Stimulated activated CD8-positive, alpha-beta memory T cell treated with anti-CD3 and anti-CD28 coated beads, Interleukin-7, amount 100 ng/mL, for 48 hours (primary cell): Measurements from ENCODE around the gene PRAMEF13.
"Not testable (repeated sequence)": the region's sequence is repeated elsewhere in the genome, so short reads cannot be mapped to it uniquely, and the experiment has no call there.

Source experiments
- DNase-seq, 2 donors: peaks; one replicate each; pipeline ENCODE4 v3.0.0-alpha.2; 2020; ENCODE audit warnings: low read depth in 1 of 2; ENCODE audit errors: extremely low read depth in 1 of 2

Gene PRAMEF13, protein sequence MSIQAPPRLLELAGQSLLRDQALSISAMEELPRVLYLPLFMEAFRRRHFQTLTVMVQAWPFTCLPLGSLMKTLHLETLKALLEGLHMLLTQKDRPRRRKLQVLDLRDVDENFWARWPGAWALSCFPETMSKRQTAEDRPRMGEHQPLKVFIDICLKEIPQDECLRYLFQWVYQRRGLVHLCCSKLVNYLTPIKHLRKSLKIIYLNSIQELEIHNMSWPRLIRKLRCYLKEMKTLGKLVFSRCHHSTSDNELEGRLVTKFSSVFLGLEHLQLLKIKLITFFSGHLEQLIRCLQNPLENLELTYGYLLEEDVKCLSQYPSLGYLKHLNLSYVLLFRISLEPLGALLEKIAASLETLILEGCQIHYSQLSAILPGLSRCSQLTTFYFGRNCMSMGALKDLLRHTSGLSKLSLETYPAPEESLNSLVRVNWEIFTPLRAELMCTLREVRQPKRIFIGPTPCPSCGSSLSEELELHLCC

DNA sequence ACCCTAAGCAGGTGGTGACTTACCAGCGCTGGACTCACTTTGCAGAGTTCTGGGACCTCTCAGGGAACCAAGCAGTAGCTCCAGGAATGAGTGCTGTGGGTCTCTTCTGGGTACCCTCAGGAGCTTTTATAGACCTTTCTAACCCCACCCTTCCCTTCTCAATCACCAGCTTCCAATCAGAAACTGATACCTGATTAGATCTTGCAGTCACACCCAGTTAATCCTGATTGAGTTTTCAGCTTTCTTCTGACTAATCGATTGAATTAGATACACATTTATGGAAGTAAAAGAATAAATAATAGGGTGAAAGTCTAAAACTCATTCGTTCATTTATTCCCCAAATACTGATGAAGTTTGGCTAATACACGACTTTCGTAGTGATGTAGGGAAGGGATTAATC lies at the start of gene PRAMEF13:
Gene PRAMEF13 (minus strand): TSS at position 101 of the 400 bp plus-strand sequence. CDS start 1,820 bp downstream, outside the sequence.
- DNase-seq, result not testable (repeated sequence)

DNA sequence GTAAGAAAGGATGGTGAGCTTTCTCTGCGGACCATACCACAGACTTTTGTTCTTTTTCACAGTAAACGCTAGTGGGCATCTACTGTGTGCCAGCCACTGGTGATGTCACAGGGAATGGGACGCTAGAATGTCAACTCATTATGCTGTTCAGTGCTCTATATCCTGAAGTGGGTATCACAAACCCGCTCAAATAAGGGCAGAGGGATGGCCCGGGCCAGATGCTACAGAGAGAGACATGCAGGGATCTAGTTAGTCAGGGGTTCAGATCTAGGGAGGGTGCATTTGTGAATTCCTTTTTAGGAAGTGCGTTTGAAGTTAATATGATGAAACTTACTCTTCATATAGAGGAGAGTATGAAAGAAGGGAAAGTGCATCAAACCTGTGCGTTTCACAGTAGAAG lies 45.9 kb upstream of the PRAMEF13 start:
- DNase-seq, result not testable (repeated sequence)

DNA sequence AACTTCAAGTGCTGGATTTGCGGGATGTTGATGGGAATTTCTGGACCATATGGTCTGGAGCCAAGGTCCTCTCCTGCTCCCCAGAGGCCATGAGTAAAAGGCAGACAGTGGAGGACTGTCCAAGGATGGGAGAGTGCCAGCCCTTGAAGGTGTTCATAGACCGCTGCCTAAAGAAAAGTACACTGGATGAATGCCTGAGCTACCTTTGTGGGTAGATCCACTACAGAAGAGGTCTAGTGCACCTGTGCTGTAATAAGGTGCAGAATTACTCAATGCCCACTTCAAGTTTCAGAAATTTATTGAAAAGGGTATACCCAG lies 45.3 kb upstream of the PRAMEF13 start:
- DNase-seq, result not testable (repeated sequence)

DNA sequence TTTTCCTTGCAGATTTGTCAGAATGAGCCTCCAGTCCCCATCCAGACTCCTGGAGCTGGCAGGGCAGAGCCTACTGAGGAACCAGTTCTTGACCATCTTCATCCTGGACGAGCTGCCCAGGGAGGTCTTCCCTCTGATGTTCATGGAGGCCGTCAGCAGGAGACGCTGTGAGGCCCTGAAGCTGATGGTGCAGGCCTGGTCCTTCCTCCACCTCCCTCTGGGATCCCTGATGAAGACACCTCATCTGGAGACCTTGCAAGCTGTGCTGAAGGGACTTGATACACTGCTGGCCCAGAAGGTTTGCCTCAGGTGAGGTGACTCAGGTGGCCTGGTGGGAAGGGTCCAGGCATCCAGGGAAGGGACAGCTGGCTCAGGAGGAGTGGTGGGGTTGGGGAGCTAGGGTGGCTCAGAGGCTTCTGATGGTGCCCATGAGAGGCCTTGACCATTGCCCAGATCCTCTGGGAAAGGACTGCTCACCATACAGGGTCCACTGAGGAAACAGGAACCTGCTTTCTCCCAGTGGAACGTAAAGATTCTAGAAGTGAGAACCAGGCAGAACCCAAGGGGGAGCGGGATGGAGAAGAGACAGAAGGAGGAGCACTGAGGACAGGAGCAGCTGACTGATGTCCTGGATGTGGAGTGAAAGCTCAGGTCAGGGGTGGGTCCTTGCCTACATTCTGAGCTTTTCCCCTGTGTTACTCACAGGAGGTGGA lies 44.8 kb upstream of the PRAMEF13 start:
- DNase-seq, result not testable (repeated sequence)

DNA sequence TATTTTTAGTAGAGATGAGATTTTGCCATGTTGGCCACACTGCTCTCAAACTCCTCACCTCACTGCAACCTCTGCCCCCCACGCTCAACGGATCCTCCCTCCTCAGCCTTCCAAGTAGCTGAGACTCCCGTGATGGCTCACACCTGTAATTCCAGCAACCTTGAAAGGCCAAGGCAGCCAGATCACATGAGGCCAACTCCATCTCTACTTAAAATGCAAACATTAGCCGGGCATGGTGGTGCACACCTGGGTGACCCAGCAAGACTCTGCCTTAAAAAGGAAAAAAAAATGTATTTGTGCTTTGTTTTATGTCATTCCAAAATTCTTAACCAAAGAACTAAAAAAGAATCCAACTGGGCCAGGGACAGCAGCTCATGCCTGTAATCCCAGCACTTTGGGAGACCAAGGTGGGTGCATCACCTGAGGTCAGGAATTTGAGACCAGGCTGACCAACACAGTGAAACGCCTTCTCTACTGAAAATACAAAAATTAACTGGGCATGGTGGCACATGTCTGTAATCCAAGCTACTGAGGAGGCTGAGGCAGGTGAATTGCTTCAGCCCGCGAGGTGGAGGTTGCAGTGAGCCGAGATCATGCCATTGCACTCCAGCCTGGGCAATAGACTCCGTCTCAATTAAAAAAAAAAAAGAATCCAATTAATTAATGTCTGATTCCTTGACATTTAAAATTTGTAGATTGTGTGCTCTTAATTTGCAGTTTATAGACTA lies 42.5 kb upstream of the PRAMEF13 start:
- DNase-seq, result not testable (repeated sequence)

DNA sequence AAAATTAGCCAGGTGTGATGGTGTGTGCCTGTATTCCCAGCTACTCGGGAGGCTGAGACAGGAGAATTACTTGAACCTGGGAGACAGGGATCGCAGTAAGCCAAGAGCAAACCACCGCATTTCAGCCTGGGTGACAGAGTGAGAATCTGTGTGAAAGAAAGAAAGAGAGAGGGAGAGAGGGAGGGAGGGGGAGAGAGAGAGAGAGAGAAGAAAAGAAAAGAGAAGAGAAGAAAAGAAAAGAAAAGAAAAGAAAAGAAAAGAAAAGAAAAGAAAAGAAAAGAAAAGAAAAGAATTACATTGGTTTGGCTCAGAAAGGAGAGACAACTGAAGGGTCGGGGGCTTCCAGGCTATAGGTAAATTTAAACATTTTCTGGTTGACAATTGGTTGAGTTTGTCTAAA lies 38.4 kb upstream of the PRAMEF13 start:
- DNase-seq, result not testable (repeated sequence)

DNA sequence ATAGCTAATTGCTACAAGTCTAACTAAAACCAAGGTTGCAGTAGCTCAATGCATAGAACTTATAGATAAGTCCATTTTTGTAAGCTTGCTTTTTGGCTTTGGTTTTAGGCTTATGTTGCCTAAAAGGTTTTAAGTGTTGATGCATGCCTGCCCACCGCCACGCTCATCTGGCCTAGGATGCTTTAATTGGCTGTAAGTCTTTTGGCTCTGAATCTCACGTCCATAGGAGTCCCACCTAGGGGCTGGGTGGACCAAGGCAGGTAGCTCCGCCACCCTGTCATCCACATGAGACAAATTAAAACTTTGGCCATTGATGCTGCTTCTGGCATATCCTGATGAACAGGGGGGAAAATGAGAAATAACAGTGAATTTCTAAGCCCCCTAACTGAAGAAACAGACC lies 36.4 kb upstream of the PRAMEF13 start:
- not testable (repeated sequence) for DNase-seq

DNA sequence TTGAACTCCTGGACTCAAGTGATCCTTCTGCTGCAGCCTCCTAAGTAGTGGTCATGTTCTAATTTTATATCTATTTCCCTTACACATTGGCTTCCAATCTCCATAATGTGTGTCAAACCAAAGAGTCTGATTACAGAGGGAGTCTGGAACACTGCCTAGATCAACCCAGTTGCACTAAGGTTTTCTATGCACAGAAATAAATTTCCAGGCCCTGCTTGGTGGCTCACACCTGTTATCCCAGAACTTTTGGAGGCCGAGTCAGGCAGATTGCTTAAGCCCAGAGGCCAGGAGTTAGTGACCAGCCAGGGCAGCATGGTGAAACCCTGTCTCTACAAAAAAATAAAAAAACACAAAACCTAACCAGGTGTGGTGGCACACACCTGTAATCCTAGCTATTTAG lies 32.8 kb upstream of the PRAMEF13 start:
- DNase-seq, result not testable (repeated sequence)

DNA sequence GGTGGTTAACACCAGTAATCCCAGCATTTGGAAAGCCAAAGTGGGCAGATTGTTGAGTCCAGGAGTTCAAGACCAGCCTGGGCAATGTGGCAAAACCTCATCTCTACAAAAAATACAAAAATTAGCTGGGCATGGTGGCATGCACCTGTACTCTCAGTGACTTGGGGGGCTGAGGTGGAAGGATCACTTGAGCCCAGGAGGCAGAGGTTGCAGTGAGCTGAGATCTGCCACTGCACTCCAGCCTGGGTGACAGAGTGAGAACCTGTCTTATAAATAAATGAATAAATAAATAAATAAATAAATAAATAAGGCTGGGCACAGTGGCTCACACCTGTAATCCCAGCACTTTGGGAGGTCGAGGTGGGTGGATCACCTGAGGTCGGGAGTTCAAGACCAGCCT lies 30.8 kb upstream of the PRAMEF13 start:
- DNase-seq, result not testable (repeated sequence)

DNA sequence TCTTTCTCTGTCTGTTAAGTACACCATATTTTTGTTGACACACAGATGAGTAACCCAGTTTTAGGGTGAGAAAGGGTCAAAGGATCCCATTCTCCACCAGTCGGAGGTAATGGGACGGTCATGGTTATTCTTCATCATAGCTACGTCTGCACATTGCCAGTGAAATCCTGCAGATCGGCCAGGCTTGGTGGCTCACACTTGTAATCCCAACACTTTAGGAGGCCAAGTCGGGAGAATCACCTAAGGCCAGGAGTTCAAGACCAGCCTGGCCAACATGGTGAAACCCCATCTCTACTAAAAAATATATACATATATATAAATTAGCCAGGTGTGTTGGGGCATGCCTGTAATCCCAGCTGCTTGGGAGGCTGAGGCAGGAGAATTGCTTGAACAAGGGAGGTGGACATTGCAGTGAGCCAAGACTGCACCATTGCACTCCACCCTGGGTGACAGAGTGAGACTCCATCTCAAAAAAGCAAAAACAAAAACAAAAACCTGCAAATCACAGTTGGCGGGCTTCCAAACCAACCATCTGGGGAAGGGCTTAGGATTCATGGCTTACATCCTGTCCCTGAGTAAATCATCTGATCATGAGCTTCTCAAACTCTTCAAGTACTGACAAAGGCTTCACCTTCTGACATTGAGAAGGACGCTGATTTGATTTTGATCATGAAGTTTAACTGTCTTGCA lies 30.0 kb upstream of the PRAMEF13 start:
- not testable (repeated sequence) for DNase-seq

DNA sequence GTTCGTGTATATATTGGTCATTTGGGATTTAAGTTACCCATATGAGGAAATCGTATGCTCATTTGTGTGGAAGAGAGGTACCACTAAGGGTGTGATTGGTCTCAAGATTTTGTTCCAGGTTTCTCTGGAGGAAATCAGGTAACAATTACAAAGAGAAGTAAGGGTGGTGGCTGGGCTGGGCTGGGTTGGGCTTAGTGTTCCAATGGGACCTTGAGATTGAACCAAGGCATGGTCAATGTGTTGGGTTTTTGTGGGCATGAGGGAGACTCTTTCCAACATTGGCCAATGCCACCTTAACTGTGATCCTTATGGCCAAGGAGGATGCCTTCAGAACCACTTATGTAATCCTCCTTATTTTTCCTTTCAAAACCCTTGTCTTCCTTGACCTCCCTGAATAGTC lies 29.4 kb upstream of the PRAMEF13 start:
- DNase-seq, result not testable (repeated sequence)

DNA sequence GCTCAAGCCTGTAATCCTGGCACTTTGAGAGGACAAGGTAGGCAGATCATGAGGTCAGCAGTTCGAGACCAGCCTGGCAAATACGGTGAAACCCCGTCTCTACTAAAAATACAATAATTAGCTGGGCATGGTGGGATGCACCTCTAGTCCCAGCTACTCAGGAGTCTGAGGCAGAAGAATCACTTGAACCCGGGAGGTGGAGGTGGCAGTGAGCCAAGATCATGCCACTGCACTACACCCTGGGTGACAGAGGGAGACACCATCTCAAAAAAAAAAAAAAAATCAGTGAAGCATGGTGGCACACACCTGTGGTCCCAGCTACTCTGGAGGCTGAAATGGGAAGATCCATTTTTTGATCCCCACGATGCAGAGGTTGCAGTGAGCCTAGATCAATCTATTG lies 28.9 kb upstream of the PRAMEF13 start:
- not testable (repeated sequence) for DNase-seq

DNA sequence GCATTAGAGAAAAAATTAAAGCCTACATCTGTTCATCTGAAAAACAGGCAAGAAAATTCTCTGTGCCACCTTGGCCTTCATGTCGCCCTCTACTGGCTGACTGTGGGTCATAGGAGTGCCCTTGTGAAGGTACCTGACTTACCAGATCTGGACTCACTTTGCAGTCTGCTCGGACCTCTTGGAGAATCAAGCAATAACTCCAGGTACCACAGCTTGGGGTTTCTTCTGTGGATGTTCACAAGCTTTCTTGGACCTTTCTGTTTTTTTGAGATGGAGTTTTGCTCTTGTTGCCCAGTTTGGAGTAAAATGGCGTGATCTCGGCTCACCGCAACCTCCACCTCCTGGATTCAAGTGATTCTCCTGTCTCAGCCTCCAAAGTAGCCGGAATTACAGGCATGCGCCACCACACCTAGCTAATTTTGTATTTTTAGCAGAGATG lies 27.2 kb upstream of the PRAMEF13 start:
- peak in 1 of 2 donors; percentile 11 for DNase-seq

DNA sequence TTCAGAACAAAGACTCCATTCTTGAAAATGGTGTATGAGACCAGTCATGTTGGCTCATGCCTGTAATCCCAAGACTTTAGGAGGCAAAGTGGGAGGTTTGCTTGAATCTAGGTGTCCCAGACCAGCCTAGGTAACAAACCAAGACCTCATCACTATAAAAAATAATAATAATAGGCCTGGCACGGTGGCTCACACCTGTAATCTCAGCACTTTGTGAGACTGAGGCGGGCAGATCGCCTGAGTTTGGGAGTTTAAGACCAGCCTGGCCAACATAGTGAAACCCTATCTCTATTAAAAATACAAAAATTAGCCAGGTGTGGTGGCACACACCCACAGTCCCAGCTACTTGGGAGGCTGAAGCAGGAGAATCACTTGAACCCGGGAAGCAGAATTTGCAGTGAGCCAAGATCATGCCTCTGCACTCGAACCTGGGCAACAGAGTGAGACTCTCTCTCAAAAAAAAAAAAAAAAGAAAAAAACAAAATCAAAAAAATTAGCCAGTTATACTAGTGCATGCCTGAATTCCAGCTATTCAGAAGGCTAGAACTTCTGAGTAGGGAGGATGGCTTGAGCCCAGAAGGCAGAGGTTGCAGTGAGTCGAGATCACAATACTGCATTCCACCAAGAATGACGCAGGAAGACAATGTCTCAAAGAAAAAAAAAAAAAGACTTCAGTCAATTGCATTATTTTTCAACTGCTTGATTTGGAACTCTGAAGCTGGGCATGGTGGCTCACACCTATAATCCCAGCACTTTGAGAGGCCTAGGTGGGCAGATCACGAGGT lies 26.3 kb upstream of the PRAMEF13 start:
- not testable (repeated sequence) for DNase-seq

DNA sequence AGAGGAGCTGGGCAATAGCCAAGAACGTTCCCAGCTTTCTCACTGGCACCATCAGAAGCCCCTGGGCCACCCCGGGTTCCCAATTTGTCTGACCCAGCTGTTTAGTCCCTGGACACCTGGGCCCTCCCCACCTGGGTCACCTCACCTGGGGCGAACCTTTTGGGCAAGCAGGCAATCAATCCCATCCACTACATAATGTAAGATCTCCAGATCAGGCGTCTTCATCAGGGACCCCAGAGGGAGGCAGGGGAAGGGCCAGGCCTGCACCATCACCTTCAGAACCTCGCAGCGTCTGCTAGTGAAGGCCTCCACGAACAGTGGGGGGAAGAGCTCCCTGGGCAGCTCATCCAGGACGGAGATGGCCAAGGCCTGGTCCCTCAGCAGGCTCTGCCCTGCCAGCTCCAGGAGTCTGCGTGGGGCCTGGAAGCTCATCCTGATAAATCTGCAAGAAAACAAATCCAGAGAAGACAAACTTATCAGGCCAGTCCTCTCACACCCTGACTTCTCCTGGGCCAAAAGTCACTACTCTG lies 24.5 kb upstream of the PRAMEF13 start, which contains the start of gene PRAMEF18:
Gene PRAMEF18 (minus strand): TSS at position 480 of the 530 bp plus-strand sequence. CDS start 48 bp downstream, at position 432.
- DNase-seq, result not testable (repeated sequence)

DNA sequence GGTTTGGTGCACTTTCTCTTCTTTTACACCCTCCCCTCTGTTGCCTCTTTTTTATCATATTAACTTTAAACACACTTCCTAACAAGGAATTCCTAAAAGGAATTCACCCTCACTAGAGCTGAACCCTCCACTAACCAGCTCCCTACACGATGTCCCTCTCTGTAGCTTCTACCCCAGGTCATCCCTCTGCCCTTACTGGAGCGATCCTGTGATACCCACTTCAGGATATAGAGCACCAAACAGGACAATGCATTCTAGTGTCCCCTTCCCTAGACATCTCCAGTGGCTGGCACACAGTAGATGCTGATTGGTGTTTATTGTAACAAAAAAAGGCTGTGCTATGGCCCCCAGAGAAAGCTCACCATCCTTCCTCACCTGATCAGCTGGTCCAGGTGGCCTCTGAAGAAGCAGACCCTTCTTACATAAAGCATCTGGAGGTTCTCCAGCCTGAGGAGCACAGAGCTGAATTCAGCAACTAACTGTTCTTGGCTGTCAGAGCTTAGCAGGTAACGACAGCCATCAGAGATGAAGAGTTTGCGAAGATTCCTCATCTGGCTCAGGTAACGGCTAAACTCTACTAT lies 23.4 kb upstream of the PRAMEF13 start:
- DNase-seq, result no peak

DNA sequence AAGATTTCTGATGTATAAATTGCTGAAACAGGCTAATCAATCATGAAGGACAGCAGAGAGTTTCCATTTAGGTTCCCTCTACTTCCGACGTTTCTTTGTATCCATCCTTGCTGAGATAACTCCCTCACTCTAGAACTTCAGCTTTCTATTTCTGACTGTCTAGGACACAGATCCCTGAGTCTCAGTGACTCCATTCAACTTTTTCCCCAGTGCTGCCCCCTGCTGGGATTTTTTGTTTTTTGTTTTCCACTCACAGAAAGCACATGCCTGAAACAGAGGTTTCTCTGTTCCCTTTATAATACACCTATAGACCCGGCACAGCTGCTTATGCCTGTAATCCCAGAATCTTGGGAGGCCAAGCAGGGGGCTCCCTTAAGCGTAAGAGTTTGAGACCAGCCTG lies 21.6 kb upstream of the PRAMEF13 start:
- not testable (repeated sequence) for DNase-seq

DNA sequence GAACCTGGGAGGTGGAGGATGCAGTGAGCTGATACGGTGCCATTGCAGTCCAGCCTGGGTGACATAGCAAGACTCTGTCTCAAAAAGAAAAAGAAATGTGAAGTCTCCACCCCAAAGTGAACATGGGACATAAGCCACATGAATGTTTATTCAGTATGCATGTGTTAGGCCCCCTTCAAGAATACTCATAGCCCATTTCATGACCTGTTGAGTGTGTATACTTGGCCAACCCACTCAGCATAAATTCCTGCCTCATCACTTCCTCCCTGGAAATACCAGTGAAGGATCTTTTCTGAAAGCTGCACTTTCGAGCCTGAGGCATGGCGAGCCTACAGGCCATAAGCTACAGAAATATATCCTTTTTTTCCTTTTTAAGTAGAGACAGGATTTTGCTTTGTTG lies 18.0 kb upstream of the PRAMEF13 start:
- DNase-seq, result not testable (repeated sequence)

DNA sequence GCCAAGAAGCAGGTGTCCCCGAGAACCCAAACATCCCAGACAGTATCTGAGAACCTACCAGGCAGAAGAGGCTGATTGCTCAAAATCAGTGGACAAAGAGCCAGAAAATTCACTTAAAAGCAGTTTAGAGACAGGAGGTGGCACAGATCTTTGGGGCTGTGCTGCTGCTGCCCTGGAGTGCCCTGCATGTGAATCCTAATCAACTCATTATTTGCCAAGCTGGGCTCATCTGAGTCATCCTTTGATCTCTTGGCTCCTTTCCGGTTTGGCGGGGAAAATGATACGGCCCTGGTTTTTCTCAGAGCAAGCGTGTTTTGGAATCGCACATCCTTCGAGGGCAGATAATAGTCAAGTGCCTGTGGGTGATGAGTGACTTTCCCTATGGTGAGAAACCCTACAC lies 15.4 kb upstream of the PRAMEF13 start:
- not testable (repeated sequence) for DNase-seq
